Measurements from ENCODE around the gene FRMD6. TPM values are rescaled to one million over a fixed set of nuclear protein-coding genes. Genes with fewer than 3 reads are reported as not detected.

The FRMD6 gene
- total RNA-seq, 1 donor from 2014 or later, result 24.4 TPM

GRCh38 chr14:51692646-51693045, 40.9 kb downstream of the FRMD6 start:
- Histone ChIP-seq H3K9me3 (ENCODE audit: low read depth) (no peaks in the 10 kb centered on the region), H4K20me1 (ENCODE audit: low read depth) (no peaks in the 10 kb centered on the region), H3K9ac (no peak overlapping the region), H3K4me1 (no peaks in the 10 kb centered on the region), H3K79me2 (ENCODE audit: low read depth) (no peaks in the 10 kb centered on the region), H3F3A (ENCODE audit: low read depth) (no peaks in the 10 kb centered on the region), H3K36me3 (no peaks in the 10 kb centered on the region), H3K4me2 (no peak overlapping the region), H3K27ac (no peak overlapping the region), H2AFZ (replicated peaks) (no peak overlapping the region), H3K4me3 (no peak overlapping the region), H3K27me3 (no peaks in the 10 kb centered on the region)
- Mint-ChIP-seq H3K36me3 (peaks cover 3% of the 10 kb centered on the region), H3K27me3 (ENCODE audit: insufficient read depth, low read depth) (peaks cover 2% of the 10 kb centered on the region), H3K4me3 (no peak overlapping the region), H3K9me3 (no peaks in the 10 kb centered on the region), H3K27ac (no peak overlapping the region), H3K4me1 (no peaks in the 10 kb centered on the region)
- DNase-seq (ENCODE audit: low spot score), result no peak
- TF ChIP-seq, protein P1, sequence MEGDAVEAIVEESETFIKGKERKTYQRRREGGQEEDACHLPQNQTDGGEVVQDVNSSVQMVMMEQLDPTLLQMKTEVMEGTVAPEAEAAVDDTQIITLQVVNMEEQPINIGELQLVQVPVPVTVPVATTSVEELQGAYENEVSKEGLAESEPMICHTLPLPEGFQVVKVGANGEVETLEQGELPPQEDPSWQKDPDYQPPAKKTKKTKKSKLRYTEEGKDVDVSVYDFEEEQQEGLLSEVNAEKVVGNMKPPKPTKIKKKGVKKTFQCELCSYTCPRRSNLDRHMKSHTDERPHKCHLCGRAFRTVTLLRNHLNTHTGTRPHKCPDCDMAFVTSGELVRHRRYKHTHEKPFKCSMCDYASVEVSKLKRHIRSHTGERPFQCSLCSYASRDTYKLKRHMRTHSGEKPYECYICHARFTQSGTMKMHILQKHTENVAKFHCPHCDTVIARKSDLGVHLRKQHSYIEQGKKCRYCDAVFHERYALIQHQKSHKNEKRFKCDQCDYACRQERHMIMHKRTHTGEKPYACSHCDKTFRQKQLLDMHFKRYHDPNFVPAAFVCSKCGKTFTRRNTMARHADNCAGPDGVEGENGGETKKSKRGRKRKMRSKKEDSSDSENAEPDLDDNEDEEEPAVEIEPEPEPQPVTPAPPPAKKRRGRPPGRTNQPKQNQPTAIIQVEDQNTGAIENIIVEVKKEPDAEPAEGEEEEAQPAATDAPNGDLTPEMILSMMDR (IDR thresholded peaks at IDR 0.05), result no peak
- TF ChIP-seq EZH2 (IDR thresholded peaks at IDR 0.05), result no peak
- TF ChIP-seq EZH2phosphoT487 (IDR thresholded peaks at IDR 0.05), result no peak

- Mint-ChIP-seq H3K27ac (no peak overlapping the region), H3K4me3 (no peak overlapping the region), H3K4me1 (peaks cover 3% of the 10 kb centered on the region), H3K27me3 (ENCODE audit: insufficient read depth, low read depth) (no peaks in the 10 kb centered on the region), H3K36me3 (no peaks in the 10 kb centered on the region), H3K9me3 (no peaks in the 10 kb centered on the region)
- no peaks in the 10 kb centered on the region for H4K20me1 ChIP-seq (ENCODE audit: low read depth)
- H3K27ac ChIP-seq, result no peak overlapping the region
- no peak overlapping the region for H3K4me2 ChIP-seq
- H3K9ac ChIP-seq, result no peak overlapping the region
- H3K4me3 ChIP-seq, result no peak overlapping the region
- H3F3A ChIP-seq (ENCODE audit: low read depth), result no peaks in the 10 kb centered on the region
- no peak for TF ChIP-seq EZH2 (IDR thresholded peaks at IDR 0.05)
- no peak overlapping the region for H2AFZ ChIP-seq (replicated peaks)
- DNase-seq (ENCODE audit: low spot score), result no peak
- H3K4me1 ChIP-seq, result no peaks in the 10 kb centered on the region
- no peaks in the 10 kb centered on the region for H3K79me2 ChIP-seq (ENCODE audit: low read depth)
- H3K27me3 ChIP-seq, result no peaks in the 10 kb centered on the region
- H3K9me3 ChIP-seq (ENCODE audit: low read depth), result no peaks in the 10 kb centered on the region
- H3K36me3 ChIP-seq, result peaks cover 6% of the 10 kb centered on the region
These were observed 46.1 kb downstream of the FRMD6 start for GRCh38 chr14:51697848-51698247.

- peaks cover 3% of the 10 kb centered on the region for H3K4me1 Mint-ChIP-seq
- Histone ChIP-seq H3K79me2 (ENCODE audit: low read depth) (no peaks in the 10 kb centered on the region), H3K36me3 (peaks cover 6% of the 10 kb centered on the region), H3K27me3 (no peaks in the 10 kb centered on the region), H2AFZ (replicated peaks) (no peak overlapping the region), H3K9ac (no peak overlapping the region), H3K27ac (no peak overlapping the region), H3K4me2 (no peak overlapping the region), H3F3A (ENCODE audit: low read depth) (no peaks in the 10 kb centered on the region), H4K20me1 (ENCODE audit: low read depth) (no peaks in the 10 kb centered on the region), H3K4me1 (peaks cover 5% of the 10 kb centered on the region), H3K9me3 (ENCODE audit: low read depth) (no peaks in the 10 kb centered on the region), H3K4me3 (no peak overlapping the region)
- no peaks in the 10 kb centered on the region for H3K27me3 Mint-ChIP-seq (ENCODE audit: insufficient read depth, low read depth)
- TF ChIP-seq, protein P1 (IDR thresholded peaks at IDR 0.05), result no peak
- TF ChIP-seq EZH2 (IDR thresholded peaks at IDR 0.05), result no peak
- H3K27ac Mint-ChIP-seq, result no peak overlapping the region
- no peaks in the 10 kb centered on the region for H3K36me3 Mint-ChIP-seq
- no peaks in the 10 kb centered on the region for H3K9me3 Mint-ChIP-seq
- DNase-seq (ENCODE audit: low spot score), result no peak
- H3K4me3 Mint-ChIP-seq, result no peak overlapping the region
These were observed 50.2 kb downstream of the FRMD6 start for GRCh38 chr14:51701951-51702350.

DNA sequence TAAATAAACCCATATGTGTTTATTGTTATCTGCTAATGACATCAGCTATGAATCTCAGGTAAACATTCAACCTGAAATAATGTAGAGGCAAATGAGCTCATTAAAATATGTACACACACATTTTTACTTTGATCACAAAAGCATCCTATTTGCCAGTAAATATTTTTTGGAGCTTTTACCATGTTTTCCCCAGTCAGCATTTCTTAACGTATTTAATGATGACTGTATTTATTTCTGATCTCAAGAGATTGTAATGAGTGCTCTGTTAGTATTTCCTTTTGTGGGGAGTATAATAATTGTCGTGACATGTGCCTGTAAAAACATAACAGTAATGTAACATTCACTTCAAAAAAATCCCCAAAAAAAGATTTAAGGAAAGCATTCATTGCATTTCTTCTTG, 52.1 kb downstream of the FRMD6 start:
- H3K9ac ChIP-seq, result no peak overlapping the region
- H3K27ac ChIP-seq, result no peak overlapping the region
- peaks cover 7% of the 10 kb centered on the region for H3K4me1 Mint-ChIP-seq
- no peaks in the 10 kb centered on the region for H4K20me1 ChIP-seq (ENCODE audit: low read depth)
- no peak overlapping the region for H3K4me2 ChIP-seq
- no peak for DNase-seq (ENCODE audit: low spot score)
- no peak overlapping the region for H3K27ac Mint-ChIP-seq
- H3K27me3 Mint-ChIP-seq (ENCODE audit: insufficient read depth, low read depth), result no peaks in the 10 kb centered on the region
- peaks cover 6% of the 10 kb centered on the region for H3K36me3 Mint-ChIP-seq
- no peak overlapping the region for H3K4me3 Mint-ChIP-seq
- H3K27me3 ChIP-seq, result no peaks in the 10 kb centered on the region
- H3K4me1 ChIP-seq, result peaks cover 12% of the 10 kb centered on the region
- no peaks in the 10 kb centered on the region for H3K79me2 ChIP-seq (ENCODE audit: low read depth)
- no peak overlapping the region for H3K4me3 ChIP-seq
- no peak overlapping the region for H2AFZ ChIP-seq (replicated peaks)
- peaks cover 3% of the 10 kb centered on the region for H3F3A ChIP-seq (ENCODE audit: low read depth)
- no peaks in the 10 kb centered on the region for H3K9me3 Mint-ChIP-seq
- peaks cover 6% of the 10 kb centered on the region for H3K36me3 ChIP-seq
- no peaks in the 10 kb centered on the region for H3K9me3 ChIP-seq (ENCODE audit: low read depth)
- TF ChIP-seq EZH2phosphoT487 (IDR thresholded peaks at IDR 0.05), result no peak
- no peak for TF ChIP-seq EZH2 (IDR thresholded peaks at IDR 0.05)
- TF ChIP-seq, protein P1 (IDR thresholded peaks at IDR 0.05), result no peak

Data from neural progenitor cell (in vitro differentiated cells).